ENCODE data around the gene CASK. TPM values are rescaled to one million over a fixed set of nuclear protein-coding genes. Genes with fewer than 3 reads are reported as not detected.
"Not testable (repeated sequence)": the region's sequence is repeated elsewhere in the genome, so short reads cannot be mapped to it uniquely, and the experiment has no call there.

CASK gene
- total RNA-seq, 1 experiment from 2014 or later = 28.6 TPM

- no peak for DNase-seq (ENCODE audit: low spot score)
Measured at GRCh38 chrX:41693024-41693423, 230.3 kb downstream of the CASK start.

GRCh38 chrX:41692162-41692749 is 231.1 kb downstream of the CASK start:
- no peak for DNase-seq (ENCODE audit: low spot score)

- no peak for DNase-seq (ENCODE audit: low spot score)
Measured at GRCh38 chrX:41689711-41690110, 233.6 kb downstream of the CASK start.

GRCh38 chrX:41688835-41689234 is 234.5 kb downstream of the CASK start, which contains the start of gene GPR34:
TSS of gene GPR34 (plus strand) at chrX:41688973. CDS start at chrX:41695634, 6,661 bp downstream.
- no peak for DNase-seq (ENCODE audit: low spot score)

- no peak for DNase-seq (ENCODE audit: low spot score)
Measured at GRCh38 chrX:41688156-41688555, 235.2 kb downstream of the CASK start.

GRCh38 chrX:41686788-41687187 is 236.6 kb downstream of the CASK start:
- DNase-seq (ENCODE audit: low spot score) = no peak

GRCh38 chrX:41684940-41685339 is 238.4 kb downstream of the CASK start:
- DNase-seq (ENCODE audit: low spot score) = no peak

- no peak for DNase-seq (ENCODE audit: low spot score)
Measured at GRCh38 chrX:41684138-41684537, 239.2 kb downstream of the CASK start.

- DNase-seq (ENCODE audit: low spot score) = no peak
Measured at GRCh38 chrX:41677183-41678060, 245.9 kb downstream of the CASK start.

GRCh38 chrX:41676361-41676760 is 247.0 kb downstream of the CASK start:
- not testable (repeated sequence) for DNase-seq (ENCODE audit: low spot score)

- no peak for DNase-seq (ENCODE audit: low spot score)
Measured at GRCh38 chrX:41672643-41673042, 250.7 kb downstream of the CASK start.

- no peak for DNase-seq (ENCODE audit: low spot score)
Measured at GRCh38 chrX:41671082-41671481, 252.3 kb downstream of the CASK start.

GRCh38 chrX:41670112-41670511 is 253.2 kb downstream of the CASK start:
- DNase-seq (ENCODE audit: low spot score) = no peak

- no peak for DNase-seq (ENCODE audit: low spot score)
Measured at GRCh38 chrX:41667631-41668030, 255.7 kb downstream of the CASK start.

- no peak for DNase-seq (ENCODE audit: low spot score)
Measured at GRCh38 chrX:41666251-41666650, 257.1 kb downstream of the CASK start.

GRCh38 chrX:41665686-41666085 is 257.7 kb downstream of the CASK start:
- DNase-seq (ENCODE audit: low spot score) = no peak

- no peak for DNase-seq (ENCODE audit: low spot score)
Measured at GRCh38 chrX:41664908-41665307, 258.4 kb downstream of the CASK start.

- no peak for DNase-seq (ENCODE audit: low spot score)
Measured at GRCh38 chrX:41664375-41664901, 258.9 kb downstream of the CASK start.

- no peak for DNase-seq (ENCODE audit: low spot score)
Measured at GRCh38 chrX:41661366-41662095, 261.8 kb downstream of the CASK start.

- DNase-seq (ENCODE audit: low spot score) = peak; percentile 32
Measured at GRCh38 chrX:41655631-41656030, 267.7 kb downstream of the CASK start.

GRCh38 chrX:41655101-41655500 is 268.3 kb downstream of the CASK start:
- no peak for DNase-seq (ENCODE audit: low spot score)

- DNase-seq (ENCODE audit: low spot score) = no peak
Measured at GRCh38 chrX:41653125-41653524, 270.2 kb downstream of the CASK start.
